Right ventricle myocardium superior (tissue), 1 donor: ENCODE results near the gene MOB3B. TPM values are rescaled to one million over a fixed set of nuclear protein-coding genes. Genes with fewer than 3 reads are reported as not detected.
"Not testable (repeated sequence)": the region's sequence is repeated elsewhere in the genome, so short reads cannot be mapped to it uniquely, and the experiment has no call there.

Source experiments
- ATAC-seq: fragments of 200-7000 bp; cut with Tn5 transposase; one replicate; pipeline ENCODE4 v1.9.1; 2020; ENCODE audit warnings: mild to moderate bottlenecking; ENCODE audit not compliant: poor library complexity
- DNase-seq: peaks from one replicate; pipeline ENCODE4 v3.0.0-alpha.2; 2020
- intact Hi-C: fragments of 100-400 bp; cut with DNase I; formaldehyde crosslinking; loops from one replicate; pipeline ENCODE4 v1.11.2; 2022
- total RNA-seq: library from RNA; stranded (reverse); fragmentation: NEBNext Ultra II Directional; extraction: Animal tissue kit (Norgen Biotek cat#: 25700); gene quantifications from one replicate; pipeline ENCODE4 v1.2.1, GENCODE V29; 2021
- donor health status: DM: no; HTN: yes; CAD: no; lungs with severe emphysema.

Gene MOB3B
- total RNA-seq, 1 donor from 2014 or later: 1.5 TPM

DNA sequence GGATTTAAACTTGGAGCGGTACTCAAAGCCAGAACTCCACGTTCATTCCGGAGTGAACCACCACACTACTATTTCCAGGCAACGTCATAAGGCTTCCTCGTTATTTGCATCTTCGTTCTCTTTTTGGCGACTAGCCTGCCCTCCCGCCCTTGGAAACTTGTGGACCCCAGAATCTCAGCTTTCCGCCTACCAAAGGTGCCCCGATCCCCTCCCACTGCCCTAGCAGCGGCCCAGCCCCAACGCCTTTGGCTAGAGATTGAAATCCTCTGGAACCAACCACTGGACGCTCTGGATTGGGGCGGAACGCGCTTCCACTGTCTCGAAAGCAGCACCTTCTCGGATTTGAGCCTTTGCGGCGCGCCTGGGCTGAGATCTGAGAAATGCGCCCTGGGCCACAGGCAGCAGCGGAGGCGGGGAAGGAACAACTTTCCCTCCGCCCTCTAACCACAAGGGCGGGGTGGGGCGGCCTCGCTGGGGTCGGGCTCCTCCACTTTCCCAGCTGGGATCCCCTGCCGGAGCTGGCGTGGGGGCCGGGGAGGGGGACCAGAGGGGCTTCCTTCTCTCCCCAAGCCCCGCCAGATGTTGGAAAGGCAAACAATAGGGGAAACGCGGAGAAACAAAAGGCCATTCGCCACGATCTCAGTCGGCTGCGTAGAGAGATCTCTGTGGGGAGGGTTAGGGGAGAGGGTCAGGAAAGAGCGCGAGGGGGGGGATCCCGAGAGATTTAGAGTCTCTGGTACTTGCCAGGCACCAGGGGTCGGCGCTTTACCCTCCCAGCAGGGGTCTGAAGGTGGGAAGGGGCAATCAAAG lies 1.3 kb downstream of the MOB3B start:
- peak; percentile 89 for ATAC-seq
- intact Hi-C loops: loop anchor here (10.0 kb wide), 2 partner anchors 93 to 123 kb away; no protein-coding TSS in a partner anchor
- DNase-seq: peak; percentile 85

DNA sequence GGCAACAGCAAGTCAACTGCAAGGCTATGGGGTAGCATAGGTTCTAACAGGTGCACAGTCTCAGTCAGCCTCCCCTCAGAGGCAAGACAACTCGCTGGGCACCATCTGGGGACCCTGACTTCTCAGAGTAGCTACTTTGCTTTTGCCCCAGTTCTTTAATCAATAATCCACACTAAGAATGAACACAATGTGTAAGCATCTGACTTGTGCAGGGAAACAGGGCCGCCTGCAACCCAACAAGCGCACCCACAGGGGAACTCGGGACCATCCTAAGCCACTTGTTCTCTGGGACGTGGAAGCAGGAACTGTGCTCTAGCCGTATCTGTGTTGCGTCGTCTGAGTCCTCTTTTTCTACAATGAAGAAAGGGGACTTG lies 1.9 kb downstream of the MOB3B start:
- ATAC-seq: peak; percentile 7
- DNase-seq: no peak
- intact Hi-C loops: loop anchor here (10.0 kb wide), 2 partner anchors 93 to 123 kb away; no protein-coding TSS in a partner anchor

- DNase-seq (no peak), ATAC-seq (no peak)
- intact Hi-C loops: loop anchor here (10.0 kb wide), 2 partner anchors 89 to 119 kb away; no protein-coding TSS in a partner anchor
These were observed 5.4 kb downstream of the MOB3B start, which contains the start of gene IFNK for GRCh38 chr9:27524236-27524635. Gene IFNK, plus strand, starts transcription at chr9:27524290. Its CDS starts 47 bp downstream, at chr9:27524337.

DNA sequence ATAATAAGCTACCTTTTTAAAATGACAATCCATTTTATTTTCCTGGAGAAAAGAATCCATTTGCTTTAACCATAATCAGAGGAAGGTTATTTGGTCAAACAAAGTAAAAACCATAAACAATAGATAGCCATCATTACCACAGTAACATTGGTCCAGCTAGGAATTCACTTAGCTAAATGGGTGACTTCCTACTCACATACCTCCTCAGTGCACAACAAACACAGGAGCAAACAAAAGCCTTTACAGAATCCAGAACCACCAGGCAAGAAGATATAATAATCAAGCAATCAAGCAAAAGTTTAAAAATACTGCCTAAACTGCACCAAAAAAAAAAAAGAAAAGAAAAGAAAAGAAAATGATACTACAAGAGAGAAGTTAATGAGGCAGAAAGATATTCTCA lies 6.5 kb downstream of the MOB3B start:
- DNase-seq: no peak

GRCh38 chr9:27520986-27521385 lies 8.6 kb downstream of the MOB3B start:
- no peak for DNase-seq
- ATAC-seq: no peak
- intact Hi-C loops: loop anchor here (10.0 kb wide), 2 partner anchors 86 to 116 kb away; no protein-coding TSS in a partner anchor

More for the DNA sequence above, 6.5 kb downstream of the MOB3B start:
- intact Hi-C loops: loop anchor here (10.0 kb wide), 2 partner anchors 88 to 118 kb away; no protein-coding TSS in a partner anchor
- no peak for ATAC-seq

DNA sequence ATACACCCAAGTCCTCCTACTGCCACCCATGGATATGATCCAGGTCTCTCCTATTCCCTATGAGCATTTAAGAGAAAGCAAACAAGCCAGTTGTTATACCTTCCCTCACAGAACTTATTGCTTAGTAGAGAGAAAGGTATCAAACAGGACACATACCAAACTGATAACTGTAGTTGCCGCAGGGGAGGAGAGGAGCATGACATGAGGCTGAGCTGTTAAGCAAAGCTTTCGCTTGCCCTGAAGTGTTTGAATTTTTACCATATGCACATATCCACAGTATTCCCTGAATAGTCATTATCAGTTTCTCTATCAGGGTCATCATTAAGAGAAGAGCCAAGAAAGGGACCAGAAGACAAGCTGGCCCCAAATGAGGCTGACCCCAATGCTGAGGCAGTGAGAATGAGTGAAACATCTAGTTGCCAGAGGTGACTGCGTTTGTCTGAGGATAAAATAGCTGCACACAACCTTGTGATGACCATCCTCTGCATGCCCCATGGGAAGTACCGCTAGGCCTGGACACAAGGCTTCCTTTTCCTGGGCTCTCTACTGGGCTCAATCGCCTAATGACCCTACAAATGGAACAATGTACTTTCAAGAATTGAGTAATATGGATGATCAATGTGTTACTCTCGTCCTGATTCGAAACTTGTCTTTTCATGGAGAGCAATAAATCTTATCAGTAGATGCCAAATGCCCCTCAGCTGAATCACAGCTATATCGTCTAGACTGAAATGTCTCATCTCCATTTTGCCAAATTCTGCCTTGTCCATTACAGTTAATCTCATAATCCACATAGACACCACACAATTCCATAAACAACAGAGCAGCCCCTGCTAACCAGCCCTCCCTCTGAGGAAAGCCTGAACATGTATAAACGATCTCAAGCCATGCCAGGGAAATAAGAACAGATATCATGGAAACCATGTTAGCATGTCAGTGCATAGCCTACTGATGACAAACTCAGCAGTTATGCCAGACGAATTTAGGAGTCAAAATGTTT lies 9.8 kb downstream of the MOB3B start:
- ATAC-seq: no peak
- no peak for DNase-seq
- intact Hi-C loops: loop anchor here (10.0 kb wide), 2 partner anchors 85 to 115 kb away; no protein-coding TSS in a partner anchor

- DNase-seq (no peak), ATAC-seq (no peak)
- intact Hi-C loops: no loop called here
These were observed 10.8 kb downstream of the MOB3B start for GRCh38 chr9:27518809-27519208.

DNA sequence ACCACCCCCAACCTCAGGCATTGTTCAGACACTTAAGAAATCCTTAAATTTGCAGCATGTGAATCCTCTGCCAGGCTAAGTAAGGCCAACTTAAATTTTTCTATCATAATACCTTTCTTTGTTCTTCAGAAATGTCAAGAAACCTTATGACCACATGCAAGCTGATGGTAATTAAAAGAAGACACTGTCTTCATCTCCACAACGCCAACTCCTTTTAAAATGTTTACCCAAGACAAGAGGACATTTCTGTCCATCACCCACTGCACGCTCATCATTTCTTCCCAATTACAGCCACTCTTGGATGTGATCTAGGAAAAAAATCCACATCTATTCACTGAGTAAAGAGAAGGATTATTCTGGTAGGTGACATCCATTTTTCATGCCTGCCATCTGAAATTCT lies 11.6 kb downstream of the MOB3B start:
- no peak for DNase-seq
- ATAC-seq: no peak

GRCh38 chr9:27514551-27514950 lies 15.1 kb downstream of the MOB3B start:
- peak; percentile 77 for ATAC-seq
- DNase-seq: peak; percentile 41
- intact Hi-C loops: no loop called here

More for the DNA sequence above, 11.6 kb downstream of the MOB3B start:
- intact Hi-C loops: no loop called here

DNA sequence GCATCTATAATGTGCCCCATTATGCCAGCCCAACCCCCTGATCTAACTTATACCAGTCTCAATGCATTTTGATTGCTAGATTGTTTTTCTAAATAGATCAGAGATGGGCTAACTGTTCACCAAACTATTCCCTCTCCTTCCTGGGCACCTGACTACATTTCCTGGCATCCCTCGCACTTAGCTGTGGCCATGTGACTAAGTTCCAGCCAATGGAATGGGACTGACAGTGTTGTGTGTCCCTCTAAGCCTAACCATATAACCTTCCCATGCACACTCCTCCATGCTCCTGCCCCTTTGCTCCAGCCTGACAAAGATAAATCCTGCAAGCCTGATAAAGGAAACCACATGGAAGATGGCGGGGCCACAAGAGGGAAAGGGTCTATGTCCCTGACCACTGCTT lies 17.8 kb downstream of the MOB3B start:
- intact Hi-C loops: no loop called here
- DNase-seq (no peak), ATAC-seq (no peak)

DNA sequence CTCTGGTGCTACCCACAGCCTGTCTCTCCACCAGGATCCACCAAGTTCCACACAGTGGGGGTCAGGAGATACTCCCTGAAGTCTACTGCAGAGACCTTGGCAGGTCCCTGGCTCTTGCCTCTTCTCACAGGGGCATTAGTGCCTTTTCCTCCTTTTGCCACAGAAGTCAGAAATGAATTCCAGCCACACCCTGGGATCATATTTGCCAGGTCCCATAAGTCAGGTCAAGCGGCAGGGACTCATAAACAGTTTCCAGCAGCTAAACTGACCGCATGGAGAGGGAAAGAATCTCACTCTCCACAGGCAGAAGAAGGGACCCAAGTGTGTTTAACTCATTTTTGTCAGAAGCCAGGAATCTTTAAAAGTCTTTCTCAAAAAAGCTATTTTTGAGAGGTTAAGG lies 18.8 kb downstream of the MOB3B start:
- no peak for ATAC-seq
- DNase-seq: no peak
- intact Hi-C loops: no loop called here

- DNase-seq (no peak), ATAC-seq (no peak)
- intact Hi-C loops: no loop called here
These were observed 22.6 kb downstream of the MOB3B start for GRCh38 chr9:27506981-27507380.

DNA sequence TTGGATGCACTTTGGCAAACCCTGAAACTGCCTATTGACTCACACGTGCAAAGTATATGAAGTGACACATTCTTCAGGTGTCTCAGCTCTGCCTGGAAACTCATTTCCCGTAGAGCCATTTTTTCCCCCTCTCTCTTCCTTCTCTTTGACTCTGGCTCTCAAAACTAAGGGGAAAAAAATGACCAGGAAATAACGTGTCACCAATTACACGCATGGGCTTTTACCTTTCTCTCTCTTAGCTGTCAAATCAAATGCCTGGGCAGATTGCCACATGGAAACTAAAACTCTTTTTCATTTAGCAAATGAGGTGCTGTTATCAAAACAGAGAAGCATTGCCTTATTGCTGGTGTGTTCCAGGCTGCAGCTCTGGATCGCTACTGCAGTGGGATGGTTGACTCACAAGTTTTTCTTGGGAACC lies 23.9 kb downstream of the MOB3B start:
- intact Hi-C loops: no loop called here
- DNase-seq: no peak
- no peak for ATAC-seq

DNA sequence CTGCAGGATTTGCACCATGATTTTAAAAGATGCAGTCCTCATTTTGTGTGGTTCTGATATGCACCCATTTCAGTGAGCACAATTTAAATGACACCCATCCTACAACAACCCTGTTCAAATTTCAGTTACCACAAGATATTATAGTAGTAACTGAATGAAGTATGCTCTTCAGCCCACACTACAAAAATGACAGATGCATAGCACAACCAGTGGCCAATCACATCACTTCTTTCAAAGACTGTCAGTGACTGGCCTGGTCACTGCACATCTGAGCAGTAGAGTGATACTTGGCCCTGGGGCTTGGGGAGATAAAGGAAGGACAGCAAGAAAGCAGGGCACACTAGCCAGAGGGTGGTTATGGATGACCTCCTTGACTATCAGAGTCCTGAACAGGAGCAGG lies 25.4 kb downstream of the MOB3B start:
- no peak for ATAC-seq
- no peak for DNase-seq
- intact Hi-C loops: no loop called here

GRCh38 chr9:27503623-27504022 lies 26.0 kb downstream of the MOB3B start:
- intact Hi-C loops: no loop called here
- no peak for DNase-seq

DNA sequence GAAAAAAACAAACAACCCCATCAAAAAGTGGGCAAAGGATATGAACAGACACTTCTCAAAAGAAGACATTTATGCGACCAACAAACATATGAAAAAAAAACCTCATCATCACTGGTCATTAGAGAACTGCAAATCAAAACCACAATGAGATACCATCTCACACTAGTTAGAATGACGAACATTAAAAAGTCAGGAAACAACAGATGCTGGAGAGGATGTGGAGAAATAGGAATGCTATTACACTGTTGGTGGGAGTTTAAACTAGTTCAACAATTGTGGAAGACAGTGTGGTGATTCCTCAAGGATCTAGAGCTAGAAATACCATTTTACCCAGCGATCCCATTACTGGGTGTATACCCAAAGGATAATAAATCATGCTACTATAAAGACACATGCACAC lies 28.7 kb downstream of the MOB3B start:
- intact Hi-C loops, ATAC-seq, DNase-seq: not testable (repeated sequence)

More at GRCh38 chr9:27503623-27504022, 26.0 kb downstream of the MOB3B start:
- ATAC-seq: no peak

DNA sequence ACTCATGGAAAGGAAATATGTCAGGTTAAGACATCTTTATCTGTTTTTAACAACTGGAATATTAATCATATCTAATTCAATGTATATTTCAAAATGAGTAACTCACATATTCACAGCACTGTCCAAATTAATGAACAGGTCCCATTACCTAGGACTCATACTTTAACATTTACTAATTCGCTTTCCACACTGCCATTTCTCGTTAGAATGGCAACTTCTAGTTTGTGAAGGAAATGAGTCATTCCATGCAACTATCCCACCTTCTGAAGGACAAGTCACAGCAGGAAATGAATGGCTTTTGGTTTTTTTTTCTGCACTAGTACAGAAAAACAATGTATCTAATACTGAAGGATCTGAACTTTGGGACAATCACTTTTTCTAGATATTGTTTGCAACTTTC lies 30.2 kb downstream of the MOB3B start:
- DNase-seq: no peak
- intact Hi-C loops: no loop called here
- ATAC-seq: no peak

GRCh38 chr9:27497883-27498417 lies 31.7 kb downstream of the MOB3B start:
- no peak for DNase-seq
- intact Hi-C loops: no loop called here
- ATAC-seq: no peak

GRCh38 chr9:27496135-27496504 lies 33.5 kb downstream of the MOB3B start:
- ATAC-seq: peak; percentile 29
- intact Hi-C loops: no loop called here
- DNase-seq: no peak
